Middle frontal gyrus (tissue), 1 donor: ENCODE results near the gene MEGF6.

Source experiments
- DNase-seq: peaks from one replicate; pipeline ENCODE4 v3.0.0-alpha.2; 2015; ENCODE audit warnings: low spot score; ENCODE audit errors: extremely low spot score

The MEGF6 gene

GRCh38 chr1:3472088-3472850 is 139.0 kb downstream of the MEGF6 start:
- DNase-seq = no peak

DNA sequence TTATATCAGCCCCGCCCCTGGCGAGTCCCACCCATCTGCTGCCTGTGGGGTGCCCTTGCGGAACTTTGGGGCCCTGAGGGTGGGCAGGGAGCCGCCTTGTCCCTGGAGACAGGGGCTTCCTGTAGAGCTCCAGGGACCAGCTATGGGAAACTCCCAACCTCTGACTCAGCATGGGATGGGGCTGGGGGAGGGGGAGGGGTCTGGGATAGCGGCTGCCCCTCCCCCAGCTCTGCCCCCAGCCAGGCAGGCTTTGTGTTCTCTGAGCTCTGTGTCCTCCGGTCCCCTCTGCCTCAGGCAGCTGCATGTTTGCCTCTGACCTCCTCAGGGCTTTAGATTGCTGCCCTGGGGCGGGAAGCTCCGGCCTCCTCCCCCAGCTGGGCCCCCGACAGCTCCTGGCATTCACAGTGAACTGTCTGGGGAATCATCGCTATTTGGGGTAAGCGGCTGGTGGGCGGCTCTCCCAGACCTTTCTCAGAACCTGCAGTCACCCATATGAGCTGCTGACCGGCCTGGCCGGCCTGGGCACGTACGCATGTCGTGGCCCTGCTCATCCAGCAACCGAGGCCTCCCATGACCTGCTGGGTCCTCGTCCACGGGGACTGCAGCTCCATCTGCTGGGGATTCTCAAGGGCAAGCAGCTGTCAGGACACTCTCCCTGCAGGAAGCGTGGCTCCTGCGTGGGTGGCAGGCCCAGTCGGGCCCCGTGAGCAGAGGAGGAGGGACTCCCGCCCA is 139.8 kb downstream of the MEGF6 start:
- DNase-seq = no peak

DNA sequence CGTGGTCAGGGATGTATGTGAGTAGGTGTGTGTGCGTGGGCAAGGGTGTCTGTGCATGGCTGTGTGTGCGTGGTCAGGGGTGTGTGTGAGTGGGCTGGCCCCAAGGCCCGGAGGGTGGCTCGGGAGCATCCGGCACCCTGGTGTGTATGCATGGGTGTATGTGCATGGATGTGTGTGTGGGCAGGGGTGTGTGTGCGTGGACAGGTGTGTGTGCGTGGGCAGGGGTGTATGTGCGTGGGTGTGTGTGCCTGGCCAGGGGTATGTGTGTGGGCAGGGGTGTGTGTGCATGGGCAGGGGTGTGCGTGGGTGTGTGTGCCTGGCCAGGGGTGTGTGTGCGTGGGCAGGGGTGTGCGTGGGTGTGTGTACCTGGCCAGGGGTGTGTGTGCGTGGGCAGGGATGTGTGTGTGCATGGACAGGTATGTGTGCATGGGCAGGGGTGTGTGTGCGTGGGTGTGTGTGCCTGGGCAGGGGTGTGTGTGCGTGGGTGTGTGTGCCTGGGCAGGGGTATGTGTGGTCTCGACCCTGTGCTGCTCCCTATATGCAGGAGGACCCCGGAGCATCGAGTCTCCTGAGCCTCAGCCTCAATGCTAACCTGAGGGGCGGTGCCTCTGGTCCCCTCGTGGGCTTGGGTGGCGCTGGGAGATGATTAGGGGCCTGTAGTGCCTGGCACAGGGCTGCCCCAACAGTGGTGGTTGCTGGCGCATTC is 140.5 kb downstream of the MEGF6 start:
- DNase-seq = no peak

GRCh38 chr1:3469849-3470649 is 141.3 kb downstream of the MEGF6 start:
- DNase-seq = no peak

DNA sequence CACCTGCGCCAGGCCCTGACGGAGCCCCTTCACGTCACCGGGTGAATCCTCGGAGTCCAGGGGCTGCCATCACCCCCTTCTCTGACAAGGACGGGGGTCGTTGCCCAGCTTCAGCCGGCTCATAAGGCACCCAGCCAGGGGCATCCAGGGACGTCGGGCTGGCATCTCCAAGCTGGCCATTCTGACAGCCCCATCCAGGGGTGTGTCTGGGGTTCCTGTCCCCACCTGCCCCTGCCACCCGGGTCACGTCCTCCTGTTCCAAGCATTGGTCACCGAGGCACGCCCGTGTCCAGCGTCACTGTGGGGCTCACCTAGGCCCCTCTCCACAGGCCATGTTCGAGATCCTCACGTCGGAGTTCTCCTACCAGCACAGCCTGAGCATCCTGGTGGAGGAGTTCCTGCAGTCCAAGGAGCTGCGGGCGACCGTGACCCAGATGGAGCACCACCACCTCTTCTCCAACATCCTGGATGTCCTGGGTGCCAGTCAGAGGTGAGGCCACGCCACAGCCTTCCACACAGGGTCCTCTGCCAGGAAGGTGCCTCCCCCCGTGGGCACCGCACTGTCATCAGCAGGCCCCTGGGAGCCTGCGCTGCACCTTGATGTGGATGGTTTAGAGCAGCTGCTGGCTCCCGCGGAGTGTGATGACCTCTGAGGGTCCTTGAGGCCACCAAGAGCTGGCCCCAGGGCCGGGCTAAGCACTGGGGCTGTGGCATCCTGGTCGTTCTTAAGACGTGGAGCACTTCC is 142.0 kb downstream of the MEGF6 start:
- DNase-seq = no peak

- no peak for DNase-seq
These were observed 142.8 kb downstream of the MEGF6 start for GRCh38 chr1:3468236-3469103.

GRCh38 chr1:3467096-3468036 is 143.9 kb downstream of the MEGF6 start:
- no peak for DNase-seq

- no peak for DNase-seq
These were observed 144.8 kb downstream of the MEGF6 start for GRCh38 chr1:3466366-3467075.

DNA sequence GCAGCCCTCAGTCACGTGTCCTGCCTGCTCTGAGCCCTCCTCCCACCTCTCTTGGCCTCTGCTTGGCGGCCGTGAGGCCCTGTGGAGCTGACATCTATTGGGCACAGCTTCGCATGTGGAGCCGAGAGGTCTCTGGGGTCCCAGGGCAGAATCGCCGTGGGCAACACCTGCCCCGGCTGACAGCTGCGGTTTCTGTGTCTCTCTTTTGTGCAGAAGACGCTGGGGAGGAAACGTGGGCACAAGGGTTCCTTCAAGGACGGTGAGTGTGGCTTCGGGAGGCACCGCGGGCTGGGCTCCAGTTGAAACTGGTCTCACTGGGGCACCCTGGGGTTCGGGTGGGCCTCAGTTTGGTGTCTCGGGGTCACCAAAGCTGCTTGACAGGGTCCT is 145.4 kb downstream of the MEGF6 start:
- DNase-seq = no peak

DNA sequence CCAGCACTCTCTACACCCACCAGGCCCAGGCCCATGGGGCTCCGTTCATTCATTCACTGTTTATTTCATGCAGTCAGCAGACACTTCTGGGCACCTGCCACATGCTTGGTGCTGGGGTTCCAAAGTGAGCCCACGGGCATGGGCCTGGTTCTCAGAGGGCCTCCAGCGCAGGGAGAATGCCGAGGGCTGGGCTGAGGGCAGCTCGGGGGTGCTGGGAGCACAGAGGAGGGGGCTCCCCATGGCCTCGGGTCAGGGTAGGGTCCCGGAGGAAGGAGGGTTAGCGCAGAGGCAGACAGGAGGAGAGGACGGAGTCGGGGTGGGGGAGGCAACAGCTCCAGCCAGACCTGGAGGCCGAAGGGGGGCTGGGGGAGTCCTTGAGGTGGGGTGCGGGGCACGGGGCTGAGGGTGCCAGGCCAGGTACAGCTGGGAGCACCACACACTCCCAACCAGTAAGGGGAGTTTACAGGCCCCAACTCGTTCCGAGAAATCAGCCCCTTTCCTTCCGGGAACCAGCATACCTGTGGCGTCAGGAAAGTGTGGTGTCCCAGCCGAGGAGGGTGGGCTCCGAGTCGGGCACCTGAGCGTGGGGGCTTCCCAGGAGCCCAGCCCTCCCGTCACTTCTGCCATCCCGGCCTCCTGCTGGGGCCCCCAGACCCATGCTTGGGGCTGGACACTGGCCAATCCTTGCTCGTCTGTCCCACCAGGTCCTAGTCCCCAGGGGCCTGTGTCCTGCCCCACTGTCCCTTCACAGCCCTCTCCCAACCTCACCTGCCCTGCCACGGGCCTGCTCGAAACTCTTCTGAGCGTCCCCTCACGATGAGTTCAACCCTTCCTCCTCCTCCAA is 146.0 kb downstream of the MEGF6 start:
- no peak for DNase-seq

GRCh38 chr1:3464649-3465025 is 146.7 kb downstream of the MEGF6 start:
- no peak for DNase-seq

DNA sequence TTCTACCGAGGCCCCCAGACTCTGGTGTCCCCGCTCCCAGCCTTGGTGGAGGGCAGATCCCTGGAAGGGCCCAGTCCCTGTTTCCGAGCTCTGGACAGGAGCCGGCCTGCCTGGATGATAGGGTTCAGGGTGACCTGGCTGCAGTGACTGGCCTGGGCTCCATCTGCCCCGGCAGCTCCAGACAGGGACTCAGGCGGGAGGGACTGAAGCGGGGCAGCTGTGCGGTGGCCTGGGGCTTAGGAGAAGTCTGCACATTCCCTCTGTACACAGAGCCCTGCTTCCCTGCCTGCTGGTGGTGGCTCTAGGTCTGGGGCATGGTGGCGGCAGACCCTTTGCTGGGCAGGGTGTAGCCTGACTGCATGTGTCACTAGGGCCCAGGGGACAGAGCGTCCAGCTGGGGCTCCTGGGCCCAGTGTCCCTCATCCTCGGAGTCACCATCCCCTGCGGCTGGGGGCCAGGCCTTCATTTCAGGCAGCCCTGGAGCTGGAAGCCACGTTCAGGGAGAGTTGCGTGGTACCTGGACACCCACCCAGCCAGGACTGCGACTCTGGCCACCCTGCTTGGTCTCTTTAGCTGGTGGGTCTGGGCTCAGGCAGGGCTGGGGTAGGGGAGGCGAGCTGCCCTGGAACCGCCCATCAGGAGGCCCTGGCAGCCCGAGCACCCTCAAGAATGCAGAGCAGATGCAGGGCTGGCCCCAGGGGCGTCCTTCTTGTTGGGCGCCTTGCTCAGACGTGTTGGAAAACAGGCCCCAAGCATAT is 147.2 kb downstream of the MEGF6 start:
- DNase-seq = no peak

GRCh38 chr1:3463408-3463863 is 147.9 kb downstream of the MEGF6 start:
- DNase-seq = no peak

DNA sequence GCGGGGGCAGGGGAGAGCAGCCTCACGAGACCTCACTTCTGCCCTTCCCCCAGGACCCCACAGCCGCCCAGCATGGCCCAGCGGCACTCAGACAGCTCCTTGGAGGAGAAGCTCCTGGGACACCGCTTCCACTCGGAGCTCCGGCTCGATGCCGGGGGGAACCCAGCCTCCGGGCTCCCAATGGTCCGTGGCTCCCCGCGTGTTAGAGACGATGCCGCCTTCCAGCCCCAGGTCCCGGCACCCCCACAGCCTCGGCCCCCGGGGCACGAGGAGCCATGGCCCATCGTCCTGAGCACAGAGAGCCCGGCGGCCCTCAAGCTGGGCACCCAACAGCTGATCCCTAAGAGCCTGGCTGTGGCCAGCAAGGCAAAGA is 148.3 kb downstream of the MEGF6 start:
- DNase-seq = no peak

- no peak for DNase-seq
These were observed 148.8 kb downstream of the MEGF6 start for GRCh38 chr1:3462356-3463012.

DNA sequence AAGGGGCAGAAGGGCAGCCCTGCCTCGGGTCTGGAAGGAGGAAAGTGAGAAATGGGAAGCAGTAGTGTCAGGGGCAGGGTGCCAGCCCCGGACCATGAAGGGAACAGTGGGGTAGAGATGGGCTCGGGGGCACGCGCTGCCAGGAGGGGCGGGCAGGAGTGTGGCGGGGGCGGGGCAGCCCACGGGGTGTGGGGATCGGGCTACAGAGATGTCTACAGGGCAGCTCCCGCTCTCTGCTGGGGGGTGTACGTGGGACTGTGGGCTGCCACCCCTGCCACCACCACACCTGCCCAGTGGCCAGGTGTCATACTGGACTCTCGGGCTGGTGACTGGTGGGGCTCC is 149.4 kb downstream of the MEGF6 start:
- DNase-seq = no peak
